GM18526 (cell line): ENCODE measurements around the gene NPIPB4.
"Not testable (repeated sequence)": the region's sequence is repeated elsewhere in the genome, so short reads cannot be mapped to it uniquely, and the experiment has no call there.

Source experiments
- POLR2A ChIP-seq: IDR thresholded peaks from 3 replicates; pipeline ENCODE4 v1.6.1; 2011; ENCODE audit not compliant: insufficient read length; ENCODE audit errors: extremely low read depth

The NPIPB4 gene

DNA sequence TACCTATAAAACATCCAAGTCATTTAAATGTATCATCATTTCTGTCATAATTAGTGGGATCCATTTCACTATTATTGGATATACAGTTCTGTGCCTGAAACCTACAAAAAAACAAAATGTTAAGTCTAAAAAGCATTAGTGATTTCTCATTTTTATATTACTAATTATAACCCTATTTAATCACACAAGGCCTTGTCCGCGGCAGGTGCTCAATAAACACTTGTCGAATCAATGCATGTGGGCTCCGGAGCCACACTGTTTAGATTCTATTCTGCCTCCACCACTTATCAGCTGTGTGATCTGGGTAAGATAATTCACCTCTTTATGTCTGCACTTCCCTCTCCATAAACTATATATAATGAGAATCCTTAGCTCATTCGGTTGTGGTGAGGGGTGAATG, at the start of gene NPIPB4:
TSS of gene NPIPB4 (minus strand) at position 101 of the 400 bp plus-strand sequence. CDS start 378 bp downstream, outside the sequence.
- TF ChIP-seq POLR2A = not testable (repeated sequence)

DNA sequence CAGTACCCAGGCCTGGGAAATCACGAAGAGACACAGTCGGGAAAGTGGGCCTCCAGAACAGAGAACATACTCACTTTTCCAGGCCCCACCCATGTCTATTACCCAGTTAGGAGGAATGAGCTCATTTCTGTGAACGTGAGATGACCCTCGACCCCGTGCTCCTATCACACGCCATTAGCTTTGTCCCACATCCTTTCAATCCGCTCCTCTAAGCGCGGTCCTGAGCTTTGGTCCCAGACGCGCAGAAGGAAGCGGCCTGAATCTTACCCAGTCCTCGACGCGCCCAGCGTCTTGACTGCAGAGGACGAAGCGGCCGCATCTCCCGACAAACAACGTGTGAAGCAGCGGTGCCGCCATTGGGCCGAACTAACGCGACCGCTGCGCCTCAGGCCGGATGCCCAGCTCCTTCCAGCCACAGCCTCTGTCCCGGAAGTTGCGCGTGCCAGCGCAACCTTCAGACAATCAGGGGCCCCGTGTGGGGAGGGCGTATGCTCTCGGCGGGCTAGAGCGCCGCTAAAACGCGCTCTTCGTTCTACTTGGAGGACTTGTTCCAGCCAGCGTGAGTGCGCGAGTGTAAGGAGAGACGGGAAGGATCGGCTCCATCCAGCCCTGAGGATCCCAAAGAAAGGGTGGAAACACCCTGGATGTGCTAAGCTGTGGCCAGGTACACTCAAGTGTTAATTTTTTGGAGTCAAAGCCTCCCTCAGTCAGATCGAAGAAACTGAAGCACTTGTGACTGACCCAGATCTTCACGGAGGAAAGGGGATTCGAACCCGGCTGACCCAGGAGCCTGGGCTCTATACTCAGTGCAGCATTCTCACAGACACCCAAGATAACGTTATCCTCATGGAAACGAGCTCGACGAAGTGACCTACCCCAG, 37.3 kb downstream of the NPIPB4 start:
- TF ChIP-seq POLR2A = peak; percentile 84
